Activated B cell treated with CpG ODN at 0.5 μM for 24 hours (primary cell): ENCODE data around the gene SLC8A2. TPM values are rescaled to one million over a fixed set of nuclear protein-coding genes. Genes with fewer than 3 reads are reported as not detected.

Source experiments
- ATAC-seq: fragments of 200-7000 bp; cut with Tn5 transposase; one replicate; pipeline ENCODE4 v1.10.0; 2021; ENCODE audit warnings: low read depth, mild to moderate bottlenecking, moderate library complexity
- CTCF ChIA-PET: fragments of 350-600 bp; sonication (Branson Sonifier 250); formaldehyde crosslinking; loops from one replicate; lab custom pipeline; 2021; ENCODE audit warnings: antibody characterized with exemption; lab: Charles Lee
- POLR2A ChIA-PET: fragments of 350-600 bp; sonication (Branson Sonifier 250); formaldehyde crosslinking; loops from one replicate; lab custom pipeline; 2021; ENCODE audit warnings: antibody characterized with exemption; lab: Charles Lee
- DNase-seq: peaks from one replicate; pipeline ENCODE4 v3.0.0; 2022
- H3K27ac Mint-ChIP-seq: one replicate; pipeline ENCODE4 v1.8.0; 2020; ENCODE audit warnings: mixed read lengths
- H3K27me3 Mint-ChIP-seq: one replicate; pipeline ENCODE4 v1.8.0; 2021; ENCODE audit warnings: mixed read lengths
- H3K36me3 Mint-ChIP-seq: one replicate; pipeline ENCODE4 v1.8.0; 2021; ENCODE audit warnings: low read depth, mixed read lengths
- H3K4me1 Mint-ChIP-seq: one replicate; pipeline ENCODE4 v1.8.0; 2021; ENCODE audit warnings: mixed read lengths
- H3K4me3 Mint-ChIP-seq: one replicate; pipeline ENCODE4 v1.8.0; 2020; ENCODE audit warnings: mild to moderate bottlenecking, mixed read lengths
- H3K9me3 Mint-ChIP-seq: one replicate; pipeline ENCODE4 v1.8.0; 2020; ENCODE audit warnings: mixed read lengths
- CTCF ChIP-seq: fragments of 200-600 bp; IDR thresholded peaks from one replicate; pipeline ENCODE4 v1.8.0; 2022; ENCODE audit warnings: antibody characterized with exemption, mild to moderate bottlenecking
- intact Hi-C: fragments of 100-400 bp; cut with micrococcal nuclease; formaldehyde crosslinking; loops from one replicate; pipeline ENCODE4 v1.15.1; 2024
- total RNA-seq: library from RNA; stranded (reverse); gene quantifications from 2 replicates; pipeline ENCODE4 v1.2.3, GENCODE V29; 2022

Gene SLC8A2
- total RNA-seq, 1 donor from 2014 or later: not detected

GRCh38 chr19:47492137-47492533 lies 20.4 kb upstream of the SLC8A2 start:
- no peak for ATAC-seq
- CTCF ChIA-PET: interaction anchor here (1.1 kb wide), 1 partner anchor 8 kb away, joined by 3 read pairs; the partner anchor contains the start of gene KPTN
- POLR2A ChIA-PET: interaction anchor here (0.6 kb wide), 2 partner anchors 184 to 1010 kb away, joined by 5 to 8 read pairs; no protein-coding TSS in a partner anchor

GRCh38 chr19:47491358-47492136 lies 19.9 kb upstream of the SLC8A2 start:
- ChIA-PET POLR2A (interaction anchor here (0.6 kb wide), 1 partner anchor 103 kb away, joined by 4 read pairs; no protein-coding TSS in a partner anchor), CTCF (interaction anchor here (1.1 kb wide), 1 partner anchor 8 kb away, joined by 3 read pairs; the partner anchor contains the start of gene KPTN)
- H3K27me3 Mint-ChIP-seq: no peaks in the 10 kb centered on the region
- H3K4me3 Mint-ChIP-seq: no peak overlapping the region
- H3K36me3 Mint-ChIP-seq: peaks cover 63% of the 10 kb centered on the region
- no peak for DNase-seq
- intact Hi-C loops: no loop called here
- no peak for TF ChIP-seq CTCF
- H3K4me1 Mint-ChIP-seq: peaks cover 10% of the 10 kb centered on the region
- H3K27ac Mint-ChIP-seq: no peak overlapping the region
- ATAC-seq: no peak
- H3K9me3 Mint-ChIP-seq: no peaks in the 10 kb centered on the region

More at GRCh38 chr19:47492137-47492533, 20.4 kb upstream of the SLC8A2 start:
- Mint-ChIP-seq H3K9me3 (no peaks in the 10 kb centered on the region), H3K4me1 (peaks cover 5% of the 10 kb centered on the region), H3K4me3 (no peak overlapping the region), H3K36me3 (peaks cover 67% of the 10 kb centered on the region), H3K27ac (no peak overlapping the region), H3K27me3 (no peaks in the 10 kb centered on the region)
- intact Hi-C loops: no loop called here
- TF ChIP-seq CTCF: no peak
- no peak for DNase-seq

GRCh38 chr19:47490847-47491246 lies 19.2 kb upstream of the SLC8A2 start:
- CTCF ChIA-PET: no interaction called here
- intact Hi-C loops: no loop called here
- H3K9me3 Mint-ChIP-seq: no peaks in the 10 kb centered on the region
- no peak overlapping the region for H3K27ac Mint-ChIP-seq
- ATAC-seq: no peak
- no peak for TF ChIP-seq CTCF
- H3K36me3 Mint-ChIP-seq: peaks cover 56% of the 10 kb centered on the region
- H3K4me3 Mint-ChIP-seq: no peak overlapping the region
- H3K4me1 Mint-ChIP-seq: peaks cover 17% of the 10 kb centered on the region
- no peak for DNase-seq
- POLR2A ChIA-PET: interaction anchor here (0.6 kb wide), 1 partner anchor 104 kb away, joined by 4 read pairs; no protein-coding TSS in a partner anchor
- H3K27me3 Mint-ChIP-seq: no peaks in the 10 kb centered on the region

GRCh38 chr19:47490031-47490430 lies 18.3 kb upstream of the SLC8A2 start:
- no peak overlapping the region for H3K4me3 Mint-ChIP-seq
- ATAC-seq (no peak), DNase-seq (no peak)
- no peaks in the 10 kb centered on the region for H3K9me3 Mint-ChIP-seq
- H3K4me1 Mint-ChIP-seq: peaks cover 26% of the 10 kb centered on the region
- no peaks in the 10 kb centered on the region for H3K27me3 Mint-ChIP-seq
- ChIA-PET POLR2A (no interaction called here), CTCF (no interaction called here)
- intact Hi-C loops: no loop called here
- no peak for TF ChIP-seq CTCF
- no peak overlapping the region for H3K27ac Mint-ChIP-seq
- peaks cover 52% of the 10 kb centered on the region for H3K36me3 Mint-ChIP-seq
